ENCODE measurements around the gene EPS8.

DNA sequence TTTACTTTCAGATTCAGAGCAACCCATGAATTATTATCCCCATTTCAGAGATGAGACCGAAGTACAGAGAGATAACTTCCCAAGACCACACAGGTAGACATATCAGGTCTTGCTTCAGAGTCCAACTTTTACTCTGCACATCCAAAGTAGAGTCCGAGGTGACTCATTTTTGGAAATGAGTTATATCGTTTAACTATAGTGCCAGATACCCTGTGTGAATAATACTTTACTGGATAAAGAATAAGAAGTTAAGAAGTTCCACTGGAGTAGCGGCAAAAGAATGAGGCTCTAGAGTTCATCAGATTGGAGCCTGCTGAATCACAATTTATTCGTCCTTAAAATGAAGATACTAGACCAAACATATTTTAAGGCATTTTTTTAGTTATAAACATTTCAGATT lies 124.7 kb downstream of the EPS8 start:
- TF ChIP-seq, protein P1, sequence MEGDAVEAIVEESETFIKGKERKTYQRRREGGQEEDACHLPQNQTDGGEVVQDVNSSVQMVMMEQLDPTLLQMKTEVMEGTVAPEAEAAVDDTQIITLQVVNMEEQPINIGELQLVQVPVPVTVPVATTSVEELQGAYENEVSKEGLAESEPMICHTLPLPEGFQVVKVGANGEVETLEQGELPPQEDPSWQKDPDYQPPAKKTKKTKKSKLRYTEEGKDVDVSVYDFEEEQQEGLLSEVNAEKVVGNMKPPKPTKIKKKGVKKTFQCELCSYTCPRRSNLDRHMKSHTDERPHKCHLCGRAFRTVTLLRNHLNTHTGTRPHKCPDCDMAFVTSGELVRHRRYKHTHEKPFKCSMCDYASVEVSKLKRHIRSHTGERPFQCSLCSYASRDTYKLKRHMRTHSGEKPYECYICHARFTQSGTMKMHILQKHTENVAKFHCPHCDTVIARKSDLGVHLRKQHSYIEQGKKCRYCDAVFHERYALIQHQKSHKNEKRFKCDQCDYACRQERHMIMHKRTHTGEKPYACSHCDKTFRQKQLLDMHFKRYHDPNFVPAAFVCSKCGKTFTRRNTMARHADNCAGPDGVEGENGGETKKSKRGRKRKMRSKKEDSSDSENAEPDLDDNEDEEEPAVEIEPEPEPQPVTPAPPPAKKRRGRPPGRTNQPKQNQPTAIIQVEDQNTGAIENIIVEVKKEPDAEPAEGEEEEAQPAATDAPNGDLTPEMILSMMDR (IDR thresholded peaks at IDR 0.05) = no peak
- no peak for TF ChIP-seq POLR2A (IDR thresholded peaks at IDR 0.05)
